Activated naive CD4-positive, alpha-beta T cell treated with anti-CD3 and anti-CD28 coated beads, Interleukin-2, amount 10 ng/mL, durations not matched to agents 5 hours and 36 hours (primary cell): ENCODE measurements around the gene SMU1. TPM values are rescaled to one million over a fixed set of nuclear protein-coding genes. Genes with fewer than 3 reads are reported as not detected.

Experiments used
- total RNA-seq, 2 experiments: library from RNA; stranded (reverse); gene quantifications; one replicate each; pipeline ENCODE4 v1.2.3, GENCODE V29; 2021

SMU1 gene
- total RNA-seq, result 10 to 100 TPM; 22.9 to 24.4 TPM

GRCh38 chr9:33076046-33077004, at the start of gene SMU1:
SMU1 (minus strand) TSS chr9:33076674; CDS start chr9:33076608, 66 bp downstream.

GRCh38 chr9:33024966-33025571, 51.4 kb downstream of the SMU1 start, which contains the start of gene DNAJA1:
DNAJA1 (plus strand) TSS chr9:33025273; CDS start chr9:33026485, 1,212 bp downstream.

Other genes with a start within 250 kb of the SMU1 start
- 10 to 100 TPM; 25.5 to 28.7 TPM for gene APTX, start 75.0 kb downstream of the SMU1 start, total RNA-seq
- gene DNAJA1, start 51.4 kb downstream of the SMU1 start, total RNA-seq, result 100 to 1,000 TPM; 113 to 117 TPM
- gene B4GALT1, start 90.7 kb upstream of the SMU1 start, total RNA-seq, result 10 to 100 TPM; 44.2 to 44.5 TPM
- not detected for gene SPINK4, start 163.5 kb upstream of the SMU1 start, total RNA-seq
- 10 to 100 TPM; 70.2 to 73.5 TPM for gene BAG1, start 188.0 kb upstream of the SMU1 start, total RNA-seq
- gene CHMP5, start 188.4 kb upstream of the SMU1 start, total RNA-seq, result 10 to 100 TPM; 47.8 to 48.4 TPM
- gene NFX1, start 213.8 kb upstream of the SMU1 start, total RNA-seq, result 10 to 100 TPM; 38.9 to 39.8 TPM